GM19395 (cell line): ENCODE measurements around the gene SEPSECS.
A peak's percentile ranks its signal among the peaks of the same experiment; 100 is the strongest.

ENCODE experiments used
- ATAC-seq: cut with Tn5 transposase; IDR thresholded peaks from one replicate; pipeline ENCODE4 v1.9.1; 2021; ENCODE audit warnings: mild to moderate bottlenecking, moderate library complexity; ENCODE audit not compliant: unreplicated experiment

The SEPSECS gene

GRCh38 chr4:25159837-25160713 is at the start of gene SEPSECS:
TSS of gene SEPSECS (minus strand) at chr4:25160449. CDS start at chr4:25160369, 80 bp downstream.
- ATAC-seq: peak; percentile 86

GRCh38 chr4:25209702-25210101 is 49.5 kb upstream of the SEPSECS start:
- no peak for ATAC-seq

- ATAC-seq: no peak
Observed at GRCh38 chr4:25207997-25208396, 47.7 kb upstream of the SEPSECS start.

- no peak for ATAC-seq
Observed at GRCh38 chr4:25198713-25199112, 38.5 kb upstream of the SEPSECS start.

- ATAC-seq: no peak
Observed at GRCh38 chr4:25190407-25190806, 30.2 kb upstream of the SEPSECS start.

- no peak for ATAC-seq
Observed at GRCh38 chr4:25184056-25184455, 23.8 kb upstream of the SEPSECS start.

GRCh38 chr4:25182937-25183336 is 22.7 kb upstream of the SEPSECS start:
- ATAC-seq: no peak

- peak; percentile 97 for ATAC-seq
Observed at GRCh38 chr4:25180524-25181131, 20.4 kb upstream of the SEPSECS start.

GRCh38 chr4:25178838-25179261 is 18.6 kb upstream of the SEPSECS start:
- no peak for ATAC-seq

GRCh38 chr4:25177147-25177546 is 16.9 kb upstream of the SEPSECS start:
- no peak for ATAC-seq

- ATAC-seq: no peak
Observed at GRCh38 chr4:25174674-25175073, 14.4 kb upstream of the SEPSECS start.

GRCh38 chr4:25172961-25173915 is 13.0 kb upstream of the SEPSECS start:
- ATAC-seq: peak; percentile 69

GRCh38 chr4:25171201-25171865 is 11.1 kb upstream of the SEPSECS start:
- ATAC-seq: no peak

GRCh38 chr4:25169446-25169845 is 9.2 kb upstream of the SEPSECS start:
- no peak for ATAC-seq

GRCh38 chr4:25165916-25166315 is 5.7 kb upstream of the SEPSECS start:
- ATAC-seq: no peak

- no peak for ATAC-seq
Observed at GRCh38 chr4:25163196-25163595, 2.9 kb upstream of the SEPSECS start.

- ATAC-seq: no peak
Observed at GRCh38 chr4:25162566-25162965, 2.3 kb upstream of the SEPSECS start.

GRCh38 chr4:25161593-25161950 is 1.3 kb upstream of the SEPSECS start:
- ATAC-seq: no peak

- peak; percentile 48 for ATAC-seq
Observed at GRCh38 chr4:25160714-25161592, 704 bp upstream of the SEPSECS start.

- no peak for ATAC-seq
Observed at GRCh38 chr4:25158817-25159216, 1.4 kb downstream of the SEPSECS start.
